Ureter (tissue), 1 donor: Measurements from ENCODE around the gene VAT1. TPM values are rescaled to one million over a fixed set of nuclear protein-coding genes. Genes with fewer than 3 reads are reported as not detected.
"Not testable (repeated sequence)": the region's sequence is repeated elsewhere in the genome, so short reads cannot be mapped to it uniquely, and the experiment has no call there.

Experiments used
- DNase-seq: peaks from one replicate; pipeline ENCODE4 v3.0.0-alpha.2; 2020; ENCODE audit warnings: low spot score
- total RNA-seq: library from RNA; stranded (reverse); gene quantifications from one replicate; pipeline ENCODE4 v1.2.4, GENCODE V29; 2023
- donor health status: DM: yes; HTN: yes; CAD: no.

VAT1 gene
- total RNA-seq, 1 donor from 2014 or later = 128 TPM

DNA sequence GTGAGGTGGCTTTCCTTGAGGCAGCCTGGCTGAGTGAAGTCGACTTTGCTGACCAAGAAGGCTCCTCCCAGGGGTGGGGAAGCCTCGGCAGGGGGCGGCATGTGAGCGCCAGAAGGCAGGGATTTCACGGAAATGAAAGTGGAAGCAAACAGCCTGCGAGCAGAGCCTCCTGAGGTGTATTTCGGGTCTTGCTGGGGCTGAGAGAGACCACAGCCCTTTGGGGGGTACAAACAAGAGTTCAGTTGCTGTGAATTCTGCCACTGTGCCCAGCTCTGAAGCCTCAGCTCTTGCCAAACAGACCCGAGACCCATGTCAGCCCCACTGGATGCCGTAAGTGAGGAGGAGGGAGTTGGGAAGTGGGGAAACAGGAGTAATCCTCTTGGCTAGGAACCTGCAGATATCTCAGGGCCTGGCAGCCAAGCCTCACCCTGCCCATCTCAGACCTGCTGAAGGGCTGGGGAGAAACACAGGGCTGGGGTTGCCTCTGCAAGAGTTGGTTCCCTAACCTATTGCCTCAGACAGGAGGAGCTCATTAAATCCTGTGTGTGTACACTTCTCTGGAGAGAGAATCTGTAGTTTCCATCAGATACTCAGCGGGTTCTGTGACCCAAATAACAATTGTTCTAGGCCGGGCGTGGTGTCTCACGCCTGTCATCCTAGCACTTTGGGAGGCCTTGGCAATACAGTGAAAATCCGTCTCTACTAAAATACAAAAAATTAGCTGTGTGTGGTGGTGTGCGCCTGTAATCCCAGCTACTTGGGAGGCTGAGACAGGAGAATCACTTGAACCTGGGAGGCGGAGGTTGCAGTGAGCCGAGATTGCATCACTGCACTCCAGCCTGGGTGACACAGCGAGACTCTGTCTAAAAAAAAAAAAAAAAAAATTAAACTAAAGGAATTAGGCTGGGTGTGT, 15.3 kb downstream of the VAT1 start, which contains the start of gene IFI35:
TSS of gene IFI35 (plus strand) at position 146 of the 913 bp plus-strand sequence. CDS start at position 310, 164 bp downstream.
- peak; percentile 90 for DNase-seq

DNA sequence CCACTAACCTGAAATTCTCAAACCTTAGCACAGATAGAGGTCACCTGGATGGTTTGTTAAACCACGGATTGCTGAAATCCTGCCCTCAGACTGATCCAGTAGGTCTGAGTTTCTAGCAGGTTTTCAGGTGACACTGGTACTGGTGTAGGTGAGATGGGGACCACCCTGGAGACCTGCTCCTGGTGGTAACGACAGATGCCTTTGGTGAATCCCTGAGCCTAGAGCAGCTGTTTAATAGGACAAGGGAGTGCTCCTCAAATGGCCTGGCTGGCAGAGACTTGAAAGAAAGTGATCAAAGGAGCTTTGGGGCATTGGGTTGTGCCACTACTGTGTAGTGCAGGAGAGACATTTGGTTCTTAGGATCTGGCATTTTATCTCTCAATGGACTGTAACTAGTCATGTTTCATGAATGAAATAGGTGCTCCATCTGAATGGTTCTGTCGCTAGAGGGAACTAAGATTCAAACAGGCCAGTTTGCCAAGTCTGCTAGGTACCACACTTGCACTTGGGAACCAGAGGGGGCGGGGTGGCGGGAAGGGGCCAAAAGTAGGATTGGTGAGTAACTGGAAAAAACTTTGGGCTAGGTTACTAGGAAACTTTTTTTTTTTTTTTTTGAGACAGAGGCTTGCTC, 18.5 kb downstream of the VAT1 start:
- no peak for DNase-seq

DNA sequence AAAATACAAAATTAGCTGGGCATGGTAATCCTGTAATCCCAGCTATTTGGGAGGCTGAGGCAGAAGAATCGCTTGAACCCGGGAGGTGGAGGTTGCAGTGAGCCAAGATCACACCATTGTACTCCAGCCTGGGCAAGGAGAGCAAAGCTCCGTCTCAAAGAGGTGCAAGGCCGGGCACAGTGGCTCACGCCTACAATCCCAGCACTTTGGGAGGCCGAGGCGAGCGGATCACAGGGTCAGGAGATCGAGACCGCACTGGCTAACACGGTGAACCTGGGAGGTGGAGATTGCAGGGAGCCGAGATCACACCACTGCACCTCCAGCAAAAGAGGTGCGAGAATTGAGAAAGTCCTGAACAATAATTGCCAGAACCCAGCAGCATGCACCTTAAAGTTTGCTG, 21.3 kb downstream of the VAT1 start:
- not testable (repeated sequence) for DNase-seq

DNA sequence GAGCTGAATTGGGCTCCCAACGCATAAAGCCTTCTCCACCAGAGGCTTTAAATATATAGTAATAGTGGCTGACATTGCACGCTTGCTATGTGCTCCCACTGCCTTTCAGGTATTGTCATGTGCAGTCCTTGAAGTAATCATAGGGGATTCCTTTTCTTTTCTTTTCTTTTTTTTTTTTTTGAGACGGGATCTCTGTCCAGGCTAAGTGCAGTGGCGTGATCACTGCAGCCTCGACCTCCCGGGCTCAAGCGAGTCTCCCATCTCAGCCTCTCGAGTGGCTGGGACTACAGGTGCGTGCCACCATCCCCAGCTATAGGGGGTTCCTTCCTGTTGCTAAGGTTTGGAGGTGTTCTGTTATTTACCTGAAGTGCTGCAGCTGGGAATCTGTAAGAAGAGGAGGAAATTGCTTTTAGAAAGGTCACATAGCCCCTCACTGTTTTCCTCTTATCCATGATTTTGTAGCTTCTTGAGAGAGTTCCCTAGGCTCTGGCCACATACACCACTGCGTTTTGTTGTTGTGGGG, 23.1 kb downstream of the VAT1 start:
- DNase-seq = no peak

DNA sequence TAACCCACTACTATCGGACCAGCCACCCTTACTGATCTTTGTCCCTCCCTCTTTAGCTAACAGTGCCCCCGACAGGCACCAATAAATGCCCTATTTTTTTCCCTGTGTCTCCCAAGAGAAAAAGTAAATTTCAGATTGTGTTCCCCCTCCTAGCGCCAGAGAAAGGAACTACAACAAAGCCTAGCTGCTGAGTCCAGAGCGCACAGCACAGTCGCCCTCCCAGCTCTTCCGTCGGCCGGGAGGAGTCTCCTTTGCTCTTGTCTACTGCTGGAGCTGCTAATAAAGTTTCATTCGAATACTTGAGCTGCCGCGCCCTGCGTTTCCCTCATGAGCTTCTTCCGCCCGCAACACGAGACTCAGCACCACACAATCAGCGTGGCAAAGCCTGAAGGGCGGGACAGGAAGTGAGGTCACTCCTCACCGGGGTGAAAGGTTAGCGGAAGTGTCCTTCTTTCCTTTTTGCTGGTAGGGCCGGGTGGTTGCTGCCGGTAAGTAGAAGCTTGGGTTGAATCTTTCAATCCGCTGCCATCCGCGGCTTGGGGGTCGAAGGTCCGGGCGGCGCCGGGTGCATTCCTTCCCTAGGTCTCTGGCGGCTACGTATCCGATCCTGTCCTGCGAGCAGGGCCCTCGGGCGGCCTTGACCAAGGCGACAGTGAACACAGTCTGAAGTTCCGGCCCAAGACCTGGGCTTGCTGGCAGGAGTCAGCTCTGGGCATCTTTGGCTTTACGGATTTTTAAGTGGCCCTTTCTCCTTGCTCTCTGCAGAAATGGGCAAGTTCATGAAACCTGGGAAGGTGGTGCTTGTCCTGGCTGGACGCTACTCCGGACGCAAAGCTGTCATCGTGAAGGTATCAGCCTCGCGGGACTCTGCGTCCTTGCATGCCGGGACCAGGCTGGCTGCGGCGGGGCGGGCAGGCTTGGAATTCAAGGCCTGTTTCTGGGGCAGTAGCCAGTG, 23.9 kb downstream of the VAT1 start, which contains the start of gene RPL27:
TSS of gene RPL27 (plus strand) at position 436 of the 955 bp plus-strand sequence. CDS start at position 768, 332 bp downstream.
- DNase-seq = peak; percentile 98

DNA sequence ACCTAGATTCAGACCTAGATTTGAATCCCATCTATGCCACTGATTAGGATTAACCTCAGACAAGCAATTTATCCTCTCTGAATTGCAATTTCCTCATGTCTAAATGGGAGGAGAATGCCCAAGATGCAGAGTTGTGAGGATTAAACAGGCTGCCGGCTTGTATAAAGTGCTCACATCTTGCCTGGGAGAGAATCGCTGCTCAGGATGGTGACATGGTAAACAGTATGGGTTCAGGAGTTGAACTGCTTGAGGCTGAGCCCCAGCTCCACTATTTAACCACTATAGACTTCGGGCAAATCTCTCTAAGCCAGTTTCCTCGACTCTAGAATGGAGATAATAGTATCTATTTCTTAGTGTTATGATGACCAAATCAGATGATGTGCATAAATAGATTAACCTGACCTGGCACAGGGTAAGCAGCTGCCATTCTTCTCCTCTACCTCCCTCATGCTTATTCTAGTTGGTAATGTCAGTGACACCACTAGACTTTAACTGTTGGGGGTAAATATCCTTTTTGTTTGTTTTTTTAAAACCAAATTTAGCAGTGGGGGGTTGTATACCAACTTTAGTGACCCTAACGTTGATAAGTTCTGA, 24.7 kb downstream of the VAT1 start:
- DNase-seq = no peak

DNA sequence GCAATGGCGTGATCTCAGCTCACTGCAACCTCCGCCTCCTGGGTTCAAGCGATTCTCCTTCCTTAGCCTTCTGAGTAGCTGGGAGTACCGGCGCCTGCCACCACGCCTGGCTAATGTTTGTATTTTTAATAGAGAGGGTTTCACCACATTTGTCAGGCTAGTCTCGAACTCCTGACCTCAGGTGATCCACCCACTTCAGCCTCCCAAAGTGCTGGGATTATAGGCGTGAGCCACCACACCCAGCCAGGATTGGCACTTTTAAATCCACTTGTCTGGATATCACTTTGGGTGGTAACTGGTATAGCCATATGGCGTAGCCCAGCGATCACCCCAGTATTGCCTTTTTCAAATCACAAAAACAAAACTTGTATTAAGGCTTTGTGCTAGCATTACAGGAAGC, 28.3 kb downstream of the VAT1 start:
- DNase-seq = not testable (repeated sequence)

DNA sequence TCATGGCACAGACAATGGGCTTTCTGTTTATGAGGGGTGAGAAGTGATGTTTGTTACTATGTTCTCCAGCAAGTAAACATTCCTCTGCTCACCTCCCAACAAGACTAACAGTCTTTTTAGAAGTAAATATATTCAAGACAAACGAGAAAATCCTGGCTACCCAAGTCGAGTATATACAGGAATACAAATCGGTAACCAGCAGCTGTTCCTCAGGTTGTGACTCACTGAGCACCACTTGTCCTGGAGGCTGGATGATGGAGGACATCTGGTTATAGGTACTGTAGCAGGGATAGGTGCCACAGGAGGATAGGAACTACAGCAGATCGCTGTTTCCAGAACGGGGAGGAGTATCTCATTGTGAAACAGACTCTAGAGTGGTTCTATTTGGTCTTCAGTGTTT, 29.3 kb downstream of the VAT1 start:
- no peak for DNase-seq

DNA sequence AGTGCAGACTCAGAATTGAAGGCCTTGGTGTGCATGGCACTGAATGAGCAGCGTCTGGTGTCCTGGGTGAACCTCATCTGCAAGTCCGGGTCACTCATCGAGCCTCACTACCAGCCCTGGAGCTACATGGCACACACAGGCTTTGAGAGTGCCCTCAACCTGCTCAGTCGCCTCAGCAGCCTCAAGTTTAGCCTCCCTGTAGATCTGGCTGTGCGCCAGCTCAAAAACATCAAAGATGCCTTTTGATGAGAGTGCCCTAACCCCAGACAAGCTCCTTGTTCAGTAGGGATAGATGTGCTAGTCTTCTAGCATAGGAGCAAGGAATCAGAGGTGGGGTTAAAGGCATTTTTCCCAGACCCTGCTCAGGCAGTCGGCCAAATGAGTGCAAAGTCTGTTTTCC, 30.7 kb downstream of the VAT1 start:
- DNase-seq = no peak

DNA sequence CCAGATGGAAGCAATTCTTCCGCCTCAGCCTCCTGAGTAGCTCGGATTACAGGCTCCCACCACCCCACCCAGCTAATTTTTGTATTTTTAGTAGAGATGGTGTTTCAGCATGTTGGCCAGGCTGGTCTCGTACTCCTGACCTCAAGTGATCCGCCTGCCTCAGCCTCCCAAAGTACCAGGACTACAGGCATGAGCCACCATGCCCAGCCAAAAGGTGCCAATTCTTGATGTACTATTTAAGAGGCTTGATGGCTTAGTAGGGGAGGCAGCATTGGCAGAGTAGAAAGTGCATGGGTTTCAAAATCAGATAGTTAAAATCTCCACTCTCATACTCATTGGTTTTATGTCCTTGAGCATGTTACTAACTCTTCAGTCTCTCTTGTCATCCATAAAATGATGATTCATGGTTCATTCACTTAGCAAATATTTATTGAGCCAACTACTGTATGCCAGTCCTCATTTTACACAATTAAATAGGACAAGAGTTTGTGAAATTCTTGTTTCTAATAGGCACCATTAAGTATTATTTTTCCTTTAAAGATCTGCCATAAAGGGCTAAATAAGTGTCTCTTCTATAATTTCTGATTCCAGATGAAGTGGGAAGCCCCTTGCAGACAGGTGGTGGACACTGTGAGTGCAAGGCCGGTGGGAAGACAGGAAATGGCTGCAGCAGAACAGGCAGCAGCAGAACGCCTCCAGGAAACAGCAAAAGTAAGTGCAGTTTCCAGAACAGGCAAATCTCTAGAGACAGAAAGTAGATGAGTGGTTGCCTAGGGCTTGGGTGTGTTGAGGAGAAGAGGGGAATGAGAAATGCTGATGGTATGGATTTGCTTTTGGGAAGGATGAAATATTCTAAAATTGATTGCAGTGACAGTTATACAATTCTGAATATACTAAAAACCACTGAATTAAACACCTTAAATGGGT, 32.2 kb downstream of the VAT1 start:
- no peak for DNase-seq

DNA sequence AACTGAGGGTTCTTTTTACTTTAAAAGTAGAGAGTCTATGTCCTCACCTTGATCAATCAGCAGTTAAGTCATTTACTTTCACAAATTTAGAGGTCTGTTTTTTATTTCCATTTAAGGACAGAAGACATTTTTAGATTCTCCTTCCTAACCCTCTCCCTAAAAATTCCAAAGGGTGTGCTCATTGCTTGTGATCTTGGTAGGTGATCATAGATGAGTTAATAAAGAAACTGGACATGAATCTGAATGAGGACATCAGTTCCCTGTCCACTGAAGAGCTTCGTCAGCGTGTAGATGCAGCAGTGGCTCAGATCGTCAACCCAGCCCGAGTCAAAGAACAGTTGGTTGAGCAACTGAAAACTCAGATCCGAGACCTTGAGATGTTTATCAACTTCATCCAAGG, 33.0 kb downstream of the VAT1 start:
- no peak for DNase-seq

DNA sequence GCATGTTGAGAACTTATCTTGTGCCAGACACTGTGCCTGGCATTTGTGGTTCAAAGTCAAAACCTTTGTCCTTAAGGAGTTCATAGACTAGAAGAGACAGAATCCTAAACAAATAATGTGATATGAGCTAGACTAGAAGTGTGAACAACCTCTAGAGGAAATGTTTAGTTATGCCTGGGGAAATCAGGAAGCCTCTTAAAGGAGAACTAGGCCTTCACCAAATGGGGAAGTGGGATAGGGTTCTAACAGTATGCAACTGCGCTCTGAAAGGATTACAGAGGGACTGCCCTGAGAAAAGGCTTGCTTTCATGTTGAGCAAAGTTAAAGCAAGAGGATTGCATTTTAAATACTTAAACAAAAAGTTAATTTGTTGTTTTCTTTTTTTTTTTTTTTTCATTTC, 37.0 kb downstream of the VAT1 start:
- no peak for DNase-seq

DNA sequence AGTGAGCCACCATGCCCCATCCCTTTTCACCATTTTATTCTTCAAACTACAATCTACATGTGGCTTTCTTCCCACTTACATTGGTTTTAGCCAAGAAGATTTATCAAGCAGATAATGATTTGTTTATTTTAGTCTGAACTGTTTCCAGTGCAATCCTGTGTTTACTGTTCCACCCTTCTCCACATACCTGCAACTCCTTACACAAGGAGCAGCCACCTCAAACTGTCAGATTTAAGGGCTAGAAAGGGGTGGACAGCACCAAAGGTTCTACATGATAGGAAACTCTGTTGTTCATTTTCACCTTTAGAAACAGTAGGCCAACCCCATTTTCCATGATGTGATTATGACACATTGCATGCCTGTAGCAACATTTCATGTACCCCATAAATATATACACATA, 39.9 kb downstream of the VAT1 start:
- no peak for DNase-seq

DNA sequence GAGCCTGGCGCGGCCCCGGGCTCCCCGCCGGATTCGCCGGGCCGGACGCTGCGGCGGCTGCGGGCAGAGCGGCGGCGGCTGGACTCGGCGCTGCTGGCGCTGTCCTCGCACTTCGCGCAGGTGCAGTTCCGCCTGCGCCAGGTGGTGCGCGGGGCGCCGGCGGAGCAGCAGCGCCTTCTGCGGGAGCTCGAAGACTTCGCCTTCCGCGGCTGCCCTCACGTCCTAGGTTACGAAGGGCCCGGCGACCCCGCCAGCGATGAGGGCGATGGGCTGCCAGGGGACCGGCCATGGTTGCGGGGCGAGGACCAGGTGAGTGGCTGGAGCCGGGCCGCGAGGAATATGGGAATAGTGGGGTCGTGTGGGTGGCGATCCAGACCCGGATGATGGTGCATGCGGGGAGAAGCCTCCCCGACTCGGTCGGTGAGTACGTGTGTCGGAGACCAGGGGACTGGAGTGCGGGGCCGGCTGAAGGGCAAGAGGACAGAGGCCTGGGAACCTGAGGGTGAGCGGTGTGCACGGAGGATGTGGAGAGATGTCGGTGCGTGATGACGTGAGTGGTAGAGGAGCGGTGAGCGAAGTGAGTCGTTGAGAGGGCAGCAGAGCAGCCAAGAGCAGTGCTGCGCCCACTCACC, 41.3 kb downstream of the VAT1 start:
- DNase-seq = peak; percentile 56

DNA sequence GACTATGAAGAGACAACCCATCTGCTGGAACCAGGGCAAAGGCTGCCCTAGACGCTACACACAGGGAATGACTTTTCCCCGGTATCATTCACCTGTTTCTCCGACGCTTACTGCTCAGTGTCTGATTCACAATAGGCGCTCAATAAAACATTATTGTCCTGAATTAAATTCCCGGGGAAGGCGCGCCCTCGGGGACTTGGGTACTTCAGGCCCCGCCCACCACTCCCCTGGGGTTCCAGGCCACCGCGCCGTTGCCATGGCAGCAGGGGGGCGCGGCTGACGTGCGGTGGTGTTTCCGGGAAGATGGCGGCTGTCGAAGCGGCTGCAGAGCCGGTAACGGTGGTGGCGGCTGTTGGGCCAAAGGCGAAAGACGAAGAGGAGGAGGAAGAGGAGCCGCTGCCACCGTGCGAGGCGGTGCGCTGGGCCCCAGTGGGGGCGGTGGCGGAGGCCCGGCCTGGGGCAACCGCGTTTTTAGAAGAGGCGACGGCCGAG, 41.9 kb downstream of the VAT1 start, which contains the start of gene RUNDC1:
TSS of gene RUNDC1 (plus strand) at position 292 of the 492 bp plus-strand sequence. CDS start at position 304, 12 bp downstream.
- DNase-seq = peak; percentile 93

DNA sequence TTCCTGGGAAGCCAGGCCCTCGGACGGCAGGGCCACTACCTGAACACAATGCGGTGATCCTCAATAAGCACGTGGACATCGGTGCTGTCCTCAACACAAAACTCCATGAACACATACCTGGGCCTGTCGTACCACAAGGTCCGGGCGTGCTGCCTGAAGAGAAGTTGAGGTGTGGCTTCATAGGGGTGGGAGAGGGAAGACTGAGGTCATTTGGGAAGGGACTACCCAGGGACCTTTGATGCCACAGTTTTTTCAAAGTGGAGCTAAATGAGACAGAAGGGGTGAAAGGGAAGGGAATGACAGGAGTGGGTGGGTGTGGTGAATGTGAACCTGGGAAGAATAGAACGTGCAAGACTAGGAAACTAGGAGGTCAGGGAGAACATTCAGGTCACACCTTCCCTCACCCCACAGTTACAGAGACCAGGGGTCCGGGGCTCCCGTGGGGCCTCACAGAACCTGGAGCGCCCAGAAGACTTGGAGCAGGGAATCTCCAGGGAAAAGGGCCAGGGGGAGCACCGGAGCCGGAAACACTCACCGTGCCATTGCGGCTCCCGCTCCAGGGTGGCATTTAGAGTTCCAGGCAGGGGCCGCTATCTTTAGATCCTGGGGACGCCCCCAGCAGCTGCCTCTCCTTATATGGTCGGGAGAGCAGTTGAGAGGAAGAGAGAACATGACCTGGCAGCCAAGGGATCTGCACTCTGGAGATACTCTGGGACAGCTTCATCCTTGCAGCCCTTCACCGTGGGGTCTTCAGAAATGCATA, 42.5 kb downstream of the VAT1 start, which contains the start of gene PTGES3L:
TSS of gene PTGES3L (minus strand) at position 570 of the 763 bp plus-strand sequence. CDS start at position 543, 27 bp downstream.
- DNase-seq = peak; percentile 65

DNA sequence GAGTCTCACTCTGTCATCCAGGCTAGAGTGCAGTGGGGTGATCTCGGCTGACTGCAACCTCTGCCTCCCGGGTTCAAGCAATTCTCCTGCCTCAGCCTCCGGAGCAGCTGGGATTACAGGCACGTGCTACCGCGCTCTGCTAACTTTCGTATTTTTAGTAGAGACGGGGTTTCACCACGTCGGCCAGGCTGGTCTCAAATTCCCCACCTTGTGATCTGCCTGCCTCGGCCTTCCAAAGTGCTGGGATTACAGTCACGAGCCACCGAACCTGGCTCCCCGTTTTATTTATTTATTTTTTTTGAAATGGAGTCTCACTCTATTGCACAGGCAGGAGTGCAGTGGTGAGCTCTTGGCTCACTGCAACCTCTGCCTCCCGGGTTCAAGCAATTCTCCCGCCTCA, 46.5 kb downstream of the VAT1 start:
- not testable (repeated sequence) for DNase-seq

DNA sequence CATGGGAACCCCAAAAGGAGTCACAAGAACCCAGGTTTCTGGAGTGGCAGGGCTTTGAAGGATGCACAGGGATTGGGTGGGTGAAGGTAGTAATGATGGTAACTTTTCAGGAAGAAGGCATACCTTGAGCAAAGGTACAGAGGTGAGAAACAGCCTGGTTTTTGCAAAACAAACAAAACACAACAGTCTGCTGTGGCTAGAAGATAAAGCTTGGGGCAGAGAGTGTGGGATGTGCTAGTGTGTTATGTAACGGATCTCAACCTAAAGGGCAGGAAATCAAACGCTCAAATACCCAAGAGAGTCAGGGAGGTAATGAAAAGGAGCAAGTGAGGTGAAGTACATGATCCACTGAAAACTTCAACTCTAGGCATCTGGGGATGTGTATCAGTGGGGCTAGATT, 46.9 kb downstream of the VAT1 start:
- no peak for DNase-seq
